GM19035 (cell line): Measurements from ENCODE around the gene SLC35B1.

Experiments
- ATAC-seq: cut with Tn5 transposase; IDR thresholded peaks from one replicate; pipeline ENCODE4 v1.9.1; 2021; ENCODE audit not compliant: unreplicated experiment

Gene SLC35B1

GRCh38 chr17:49700960-49701359 lies 6.8 kb downstream of the SLC35B1 start:
- no peak for ATAC-seq

GRCh38 chr17:49699966-49700575 lies 7.7 kb downstream of the SLC35B1 start:
- no peak for ATAC-seq

- ATAC-seq, result no peak
These were observed 9.8 kb downstream of the SLC35B1 start for GRCh38 chr17:49698005-49698404.

DNA sequence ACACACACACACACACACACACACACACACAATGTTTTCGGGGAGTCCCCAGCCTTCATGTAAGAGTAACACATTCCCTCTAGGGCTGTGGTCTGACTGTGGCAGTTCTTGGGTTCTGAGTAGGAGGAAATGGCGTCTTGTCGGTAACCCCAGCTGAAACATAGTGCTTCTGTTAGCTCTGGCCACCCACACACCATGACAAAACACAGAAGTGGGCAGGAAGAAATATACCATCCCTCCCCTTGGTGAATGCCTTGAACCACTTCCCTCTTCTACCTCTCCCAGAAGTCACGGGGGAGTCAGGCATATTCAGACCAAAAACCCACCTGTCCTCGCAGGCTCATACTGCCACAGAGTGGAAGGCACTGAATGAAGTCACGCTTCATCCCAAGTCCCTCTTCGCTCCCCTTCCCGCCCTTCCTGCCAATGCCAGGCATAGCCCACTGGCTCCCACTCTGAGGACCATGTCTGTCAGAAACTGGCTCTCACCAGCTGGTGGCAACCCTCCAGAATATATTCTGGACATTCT lies 11.5 kb downstream of the SLC35B1 start:
- no peak for ATAC-seq

GRCh38 chr17:49695698-49696232 lies 12.0 kb downstream of the SLC35B1 start:
- ATAC-seq, result no peak

DNA sequence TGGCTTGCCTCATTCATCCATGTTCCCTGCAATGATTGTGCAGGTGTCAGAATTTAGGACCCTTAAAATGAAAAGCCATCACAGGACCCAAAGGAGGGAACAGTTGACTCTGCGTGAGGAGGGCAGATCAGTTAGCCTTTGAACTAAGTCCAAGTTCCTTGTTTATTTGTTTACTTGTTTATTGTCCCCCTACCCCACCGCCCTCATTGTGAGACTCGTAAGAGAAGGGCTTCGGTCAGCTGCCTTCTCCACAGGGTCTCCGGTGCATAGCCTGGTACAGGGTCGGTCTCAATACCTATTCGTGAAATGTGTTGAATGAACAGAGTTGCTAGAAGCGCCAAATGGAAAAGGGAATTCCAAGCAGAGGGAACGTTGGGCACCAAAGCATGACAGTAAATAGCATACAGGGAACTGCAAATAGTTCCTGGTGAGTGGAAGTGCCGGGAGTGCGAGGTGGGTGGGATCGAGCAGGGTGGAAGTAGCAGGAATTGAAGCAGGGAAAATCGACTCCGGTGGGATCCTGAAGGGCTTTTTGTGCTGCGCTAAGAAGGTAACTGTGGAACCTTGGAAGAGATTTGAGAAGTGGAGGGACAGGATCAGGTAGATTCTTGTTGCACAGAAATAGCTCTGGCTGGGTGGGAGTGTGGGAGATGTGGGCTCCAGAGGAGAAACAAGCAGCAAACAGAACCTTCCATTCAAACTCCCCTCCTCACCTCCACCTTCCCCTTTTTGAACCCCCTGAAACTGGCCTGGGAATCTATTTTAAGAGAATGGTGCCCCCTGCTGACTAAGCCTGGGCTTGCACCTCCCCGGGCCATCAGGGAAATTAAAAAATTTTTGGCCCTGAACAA lies 12.7 kb downstream of the SLC35B1 start:
- ATAC-seq, result no peak

DNA sequence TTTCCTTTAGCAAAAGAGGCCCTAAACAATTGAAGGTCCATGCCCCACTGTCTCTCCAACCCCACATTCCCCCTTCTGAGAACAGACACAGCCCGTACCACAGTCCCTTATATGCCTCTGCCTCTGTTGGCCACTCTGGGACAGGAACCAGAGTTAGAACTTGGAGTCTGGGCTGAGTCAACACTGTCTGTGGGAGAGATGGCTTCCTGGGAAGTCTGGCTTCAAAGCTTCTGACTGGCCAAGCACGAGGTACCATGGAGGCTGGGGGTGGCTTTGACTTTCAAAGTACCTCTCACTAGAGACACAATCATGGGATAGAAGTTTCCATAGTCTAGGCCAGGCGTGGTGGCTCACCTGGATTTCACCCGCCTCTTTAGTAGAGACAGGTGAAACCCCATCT lies 15.0 kb downstream of the SLC35B1 start:
- ATAC-seq, result no peak

DNA sequence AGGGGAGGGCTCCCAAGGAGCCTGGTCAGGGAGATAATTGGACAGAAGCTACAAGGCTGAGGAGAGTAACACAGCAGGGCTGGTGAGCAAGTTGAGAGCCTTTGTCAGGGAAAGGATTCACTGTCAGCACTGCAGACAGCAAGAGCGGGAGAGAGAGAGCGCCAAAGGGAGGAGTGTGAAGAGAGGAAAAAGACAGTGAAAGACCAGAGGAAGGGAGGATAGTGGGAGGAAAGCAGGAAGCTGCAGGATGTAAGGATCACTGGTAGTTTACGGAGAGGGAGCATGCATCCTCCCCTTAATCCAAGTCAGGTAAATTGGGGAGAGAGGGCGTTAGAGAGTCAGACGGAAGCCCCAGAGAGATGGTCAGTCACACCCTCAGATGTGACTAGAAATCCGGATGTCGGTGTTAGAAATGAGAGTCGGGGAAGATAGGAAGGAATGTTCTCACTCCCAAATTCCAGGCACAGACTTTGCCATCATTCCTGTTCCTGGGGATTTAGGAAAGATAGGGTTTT lies 16.0 kb downstream of the SLC35B1 start:
- no peak for ATAC-seq

DNA sequence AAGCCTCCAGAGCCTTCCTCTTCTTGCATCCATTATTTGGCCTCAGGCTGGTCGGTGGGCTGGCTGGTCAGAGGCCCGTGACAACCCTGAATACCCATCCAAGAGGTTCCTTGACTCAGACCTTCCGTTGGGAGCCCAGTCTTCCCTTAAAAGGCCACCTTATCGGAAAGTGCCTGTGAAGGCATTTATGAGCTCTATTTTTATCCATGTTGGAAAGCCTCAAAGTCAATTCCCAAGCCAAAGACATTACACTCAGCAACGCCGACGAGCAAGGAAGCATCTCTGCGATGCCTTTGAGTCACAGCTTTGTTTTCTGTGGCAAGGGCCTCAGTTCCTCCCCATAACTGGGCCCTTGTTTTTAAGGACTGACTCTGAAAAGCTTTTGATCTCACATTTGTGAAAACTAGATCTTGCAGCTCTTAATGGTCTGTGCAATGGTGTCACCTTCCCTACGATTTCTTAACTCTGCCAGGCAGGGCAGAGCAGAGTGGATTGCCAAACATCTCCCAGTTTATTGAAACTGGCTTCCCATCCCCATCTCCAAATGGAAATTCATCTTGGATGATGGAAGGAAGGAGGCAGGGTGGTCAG lies 16.6 kb downstream of the SLC35B1 start:
- no peak for ATAC-seq

DNA sequence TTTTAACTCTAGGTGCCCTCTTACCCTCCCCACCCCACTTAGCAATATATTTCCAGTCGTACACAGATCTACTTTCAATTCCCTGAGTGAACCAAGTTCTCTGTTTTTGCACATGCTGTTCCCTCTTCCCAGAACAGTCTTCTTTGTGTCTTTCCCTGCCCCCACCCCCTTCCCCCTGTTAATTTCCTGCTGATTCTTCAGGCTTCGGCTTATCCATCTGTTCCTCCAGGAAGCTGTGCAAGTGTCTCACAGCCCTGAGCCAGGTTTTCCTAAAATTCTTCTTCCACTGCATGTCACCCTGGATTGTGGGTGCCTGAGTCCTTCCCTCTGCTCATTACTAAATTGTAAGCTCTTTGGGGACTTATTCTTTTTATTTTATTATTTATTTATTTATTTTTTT lies 17.5 kb downstream of the SLC35B1 start:
- no peak for ATAC-seq

DNA sequence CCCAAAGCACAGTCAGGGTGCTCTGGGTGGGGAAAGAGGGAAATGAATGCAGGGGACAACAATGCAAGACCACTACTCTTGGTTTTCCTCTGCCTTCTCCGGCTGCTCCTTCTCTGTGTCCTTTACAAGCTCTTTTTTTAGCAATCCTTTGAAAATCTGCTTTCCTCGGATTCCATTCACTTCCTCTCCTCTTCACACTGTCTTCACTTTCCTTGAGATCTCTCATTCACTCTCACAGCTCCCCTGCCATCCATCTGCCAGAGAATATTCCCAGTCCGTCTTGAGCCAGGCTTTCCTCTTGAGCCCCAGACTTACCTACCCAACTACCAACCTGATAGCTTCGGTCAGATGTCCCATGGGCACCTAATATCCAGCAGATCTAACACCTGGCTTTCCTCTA lies 18.9 kb downstream of the SLC35B1 start:
- no peak for ATAC-seq

GRCh38 chr17:49687878-49688491 lies 19.8 kb downstream of the SLC35B1 start:
- no peak for ATAC-seq

DNA sequence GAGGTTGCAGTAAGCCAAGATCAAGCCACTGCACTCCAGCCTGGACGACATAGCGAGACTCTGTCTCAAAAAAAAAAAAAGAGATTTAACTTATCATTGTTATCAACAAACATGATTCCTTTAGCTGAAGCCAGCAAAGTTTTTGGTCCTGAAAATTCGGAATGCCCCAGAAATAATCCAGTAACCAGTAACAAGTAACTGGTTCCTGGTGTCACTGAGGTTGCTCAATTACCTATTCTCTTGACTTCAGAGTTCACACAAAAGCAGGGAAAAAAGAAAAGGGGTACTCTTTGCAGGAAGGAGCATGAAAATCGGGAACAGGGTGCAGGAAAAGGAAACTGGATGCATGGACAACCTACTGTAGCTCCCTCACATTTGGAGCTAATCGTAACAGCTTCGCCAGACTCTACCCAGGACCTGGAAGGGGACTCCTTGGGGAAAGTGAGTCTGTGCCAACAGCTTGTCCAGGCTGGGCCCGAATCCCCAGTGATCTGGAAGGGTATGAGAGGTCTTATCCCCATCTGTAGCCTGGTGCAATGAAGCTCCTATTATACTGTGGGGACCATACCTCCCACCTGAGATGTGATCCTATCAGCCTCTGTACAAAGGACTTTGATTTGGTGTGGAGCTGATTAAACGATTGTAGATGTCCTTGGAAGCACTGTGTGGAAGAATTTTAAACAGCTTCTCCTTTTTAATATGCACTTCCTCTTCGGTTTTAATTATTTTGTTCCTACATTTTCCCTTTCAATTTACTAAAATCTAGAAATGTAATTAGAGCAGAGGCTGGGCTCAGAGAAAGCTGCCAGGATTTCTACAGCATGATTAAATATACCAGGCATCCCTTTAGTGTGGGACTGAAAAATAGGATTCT lies 26.4 kb downstream of the SLC35B1 start:
- no peak for ATAC-seq

GRCh38 chr17:49680314-49680713 lies 27.4 kb downstream of the SLC35B1 start:
- ATAC-seq, result no peak

GRCh38 chr17:49677933-49678847 lies 29.6 kb downstream of the SLC35B1 start, which contains the start of gene SPOP:
TSS of gene SPOP (minus strand) at chr17:49678097. CDS start at chr17:49622810, 55,287 bp downstream.
- peak; percentile 83 for ATAC-seq

DNA sequence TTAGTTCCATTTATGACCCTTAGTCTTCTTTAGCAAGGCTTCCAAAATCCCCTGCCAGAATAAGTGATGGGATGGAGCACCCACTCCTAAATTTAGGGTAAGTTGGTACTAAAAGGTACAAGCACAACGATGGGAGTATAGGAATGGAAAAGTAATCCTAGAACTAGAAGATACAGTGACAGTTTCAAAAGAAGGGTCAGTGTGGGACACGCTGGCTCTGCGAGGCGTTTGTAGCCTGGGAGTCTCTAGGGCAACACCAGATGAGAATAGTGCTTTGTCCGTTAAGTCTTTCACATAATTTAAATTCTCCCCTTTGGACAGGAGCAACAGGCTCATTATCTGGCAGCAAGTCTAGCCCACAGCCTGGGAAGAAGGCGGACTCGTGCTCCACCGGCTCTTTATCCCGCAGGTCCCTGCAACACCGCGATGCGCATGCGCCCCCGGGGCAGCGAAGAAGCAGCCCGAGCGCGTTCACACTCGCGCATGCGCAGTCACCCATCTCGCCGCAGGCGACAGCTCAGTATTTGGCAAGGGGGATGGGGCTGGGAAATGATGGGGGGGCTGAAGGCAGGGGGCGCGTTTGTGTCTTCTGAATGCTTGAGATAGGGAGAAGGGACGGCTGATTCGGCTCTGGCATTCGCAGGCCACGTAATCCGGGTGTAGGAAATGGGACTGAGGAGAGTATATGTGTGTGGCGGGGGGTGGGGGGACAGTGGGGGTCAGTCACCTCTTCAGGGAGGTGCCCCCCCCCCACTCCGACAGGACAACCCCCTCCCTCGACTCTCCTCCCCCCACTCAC lies 30.4 kb downstream of the SLC35B1 start:
- ATAC-seq, result peak; percentile 53

- ATAC-seq, result peak; percentile 53
These were observed 31.4 kb downstream of the SLC35B1 start for GRCh38 chr17:49676276-49676868.

- no peak for ATAC-seq
These were observed 33.3 kb downstream of the SLC35B1 start for GRCh38 chr17:49674507-49674906.
